ENCODE measurements around the gene INHBB. TPM values are rescaled to one million over a fixed set of nuclear protein-coding genes. Genes with fewer than 3 reads are reported as not detected.

INHBB gene
- polyA plus RNA-seq, 3 donors = 0.08 TPM; not detected in 2

DNA sequence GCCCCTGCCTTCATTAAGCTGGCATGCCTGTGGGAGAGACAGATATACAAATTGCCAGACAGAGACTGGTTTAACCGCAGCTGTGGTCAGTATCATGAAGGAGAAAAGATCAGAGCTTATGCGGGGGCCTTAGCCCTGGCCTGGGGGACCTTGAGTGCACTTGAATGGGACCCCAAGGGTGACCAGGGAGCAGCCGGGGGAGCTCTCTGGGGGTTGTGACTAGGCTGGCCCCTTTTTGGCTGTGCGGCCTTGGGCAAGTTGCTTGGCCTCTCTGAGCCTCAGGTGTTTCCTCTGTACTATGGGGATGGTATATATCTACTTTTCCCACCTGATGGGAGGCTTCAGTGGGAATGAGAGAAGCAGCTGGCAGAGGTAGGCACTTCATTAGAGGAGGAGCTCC lies 35.7 kb downstream of the INHBB start:
- H3K4me1 ChIP-seq (ENCODE audit: control insufficient read depth in 1 of 2, insufficient read depth in 2 of 2, low read length in 2 of 2) = no peaks in the 10 kb centered on the region
- H3K27ac ChIP-seq (ENCODE audit: low read depth in 1 of 2, low read length in 2 of 2) = no peak overlapping the region
- H3K4me3 Mint-ChIP-seq = no peak overlapping the region
- no peaks in the 10 kb centered on the region for H3K36me3 ChIP-seq (replicated peaks in 1 of 2; ENCODE audit: control insufficient read depth in 1 of 2, insufficient read depth in 2 of 2, low read length in 2 of 2)
- H3K4me3 ChIP-seq (replicated peaks in 1 of 3; ENCODE audit: low read depth in 2 of 3, low read length in 3 of 3) = no peak overlapping the region
- DNase-seq = no peak
- intact Hi-C loops (cut with micrococcal nuclease) = no loop called here
- H3K27me3 Mint-ChIP-seq (ENCODE audit: low read depth in 3 of 3) = peaks cover 2 to 5% (median 4%) of the 10 kb centered on the region in 3 donors
- peaks cover 0 to 2% (median 0%) of the 10 kb centered on the region in 7 donors for H3K9me3 Mint-ChIP-seq
- 90% methylated on average over 2 of the region's 4 CpGs for WGBS (ENCODE audit: insufficient coverage)
- no peak for TF ChIP-seq CTCF (IDR thresholded peaks at IDR 0.05)
- no peaks in the 10 kb centered on the region for H3K27me3 ChIP-seq (ENCODE audit: control insufficient read depth in 2 of 2, insufficient read depth in 2 of 2, low read length in 2 of 2)
- H3K27ac Mint-ChIP-seq = no peak overlapping the region
- H3K36me3 Mint-ChIP-seq = no peaks in the 10 kb centered on the region
- H3K79me2 ChIP-seq (ENCODE audit: insufficient read depth, low read length) = no peaks in the 10 kb centered on the region
- H3K9me3 ChIP-seq (replicated peaks in 1 of 2; ENCODE audit: control insufficient read depth in 1 of 2, insufficient read depth in 1 of 2, low read length in 2 of 2) = no peaks in the 10 kb centered on the region
- H3K9ac ChIP-seq (ENCODE audit: insufficient read depth, low read length, poor library complexity, severe bottlenecking) = no peak overlapping the region
- no peaks in the 10 kb centered on the region for H3K4me1 Mint-ChIP-seq
- no peak overlapping the region for H3K4me2 ChIP-seq (replicated peaks; ENCODE audit: extremely low read depth, low read length, poor library complexity, severe bottlenecking)
- no peak overlapping the region for H2AFZ ChIP-seq (ENCODE audit: insufficient read depth, low read depth, low read length, poor library complexity, severe bottlenecking)
- no peaks in the 10 kb centered on the region for H4K20me1 ChIP-seq (ENCODE audit: insufficient read depth, low read length)

GRCh38 chr2:120382541-120383144 lies 36.7 kb downstream of the INHBB start:
- Histone ChIP-seq H3K36me3 (replicated peaks in 1 of 2; ENCODE audit: control insufficient read depth in 1 of 2, insufficient read depth in 2 of 2, low read length in 2 of 2) (no peaks in the 10 kb centered on the region), H4K20me1 (ENCODE audit: insufficient read depth, low read length) (no peaks in the 10 kb centered on the region), H3K4me2 (replicated peaks; ENCODE audit: extremely low read depth, low read length, poor library complexity, severe bottlenecking) (no peak overlapping the region), H3K27me3 (ENCODE audit: control insufficient read depth in 2 of 2, insufficient read depth in 2 of 2, low read length in 2 of 2) (no peaks in the 10 kb centered on the region), H3K27ac (ENCODE audit: low read depth in 1 of 2, low read length in 2 of 2) (no peak overlapping the region), H3K4me3 (replicated peaks in 1 of 3; ENCODE audit: low read depth in 2 of 3, low read length in 3 of 3) (no peak overlapping the region), H3K9me3 (replicated peaks in 1 of 2; ENCODE audit: control insufficient read depth in 1 of 2, insufficient read depth in 1 of 2, low read length in 2 of 2) (no peaks in the 10 kb centered on the region), H3K79me2 (ENCODE audit: insufficient read depth, low read length) (no peaks in the 10 kb centered on the region), H2AFZ (ENCODE audit: insufficient read depth, low read depth, low read length, poor library complexity, severe bottlenecking) (no peak overlapping the region), H3K4me1 (ENCODE audit: control insufficient read depth in 1 of 2, insufficient read depth in 2 of 2, low read length in 2 of 2) (no peaks in the 10 kb centered on the region), H3K9ac (ENCODE audit: insufficient read depth, low read length, poor library complexity, severe bottlenecking) (no peak overlapping the region)
- WGBS (ENCODE audit: insufficient coverage) = 94% methylated on average over 11 of the region's 11 CpGs
- Mint-ChIP-seq H3K4me3 (no peak overlapping the region), H3K27me3 (ENCODE audit: low read depth in 3 of 3) (peaks cover 2 to 4% (median 4%) of the 10 kb centered on the region in 3 donors), H3K4me1 (no peaks in the 10 kb centered on the region), H3K9me3 (peaks cover 0 to 2% (median 0%) of the 10 kb centered on the region in 7 donors), H3K36me3 (no peaks in the 10 kb centered on the region), H3K27ac (peak overlapping the region in 1 of 7 donors; percentile 21)
- intact Hi-C loops (cut with micrococcal nuclease) = no loop called here
- TF ChIP-seq CTCF (IDR thresholded peaks at IDR 0.05) = no peak
- no peak for DNase-seq

Data from CD14-positive monocyte (primary cell).